Ramos (cell line): ENCODE data around the gene COL18A1.

Experiments
- in situ Hi-C: fragments of 300-500 bp; cut with MboI; formaldehyde crosslinking; loops from one replicate; pipeline ENCODE4 v1.14.3; 2022; ENCODE audit warnings: low sequenced_read_pairs; ENCODE audit not compliant: unreplicated experiment

The COL18A1 gene

DNA sequence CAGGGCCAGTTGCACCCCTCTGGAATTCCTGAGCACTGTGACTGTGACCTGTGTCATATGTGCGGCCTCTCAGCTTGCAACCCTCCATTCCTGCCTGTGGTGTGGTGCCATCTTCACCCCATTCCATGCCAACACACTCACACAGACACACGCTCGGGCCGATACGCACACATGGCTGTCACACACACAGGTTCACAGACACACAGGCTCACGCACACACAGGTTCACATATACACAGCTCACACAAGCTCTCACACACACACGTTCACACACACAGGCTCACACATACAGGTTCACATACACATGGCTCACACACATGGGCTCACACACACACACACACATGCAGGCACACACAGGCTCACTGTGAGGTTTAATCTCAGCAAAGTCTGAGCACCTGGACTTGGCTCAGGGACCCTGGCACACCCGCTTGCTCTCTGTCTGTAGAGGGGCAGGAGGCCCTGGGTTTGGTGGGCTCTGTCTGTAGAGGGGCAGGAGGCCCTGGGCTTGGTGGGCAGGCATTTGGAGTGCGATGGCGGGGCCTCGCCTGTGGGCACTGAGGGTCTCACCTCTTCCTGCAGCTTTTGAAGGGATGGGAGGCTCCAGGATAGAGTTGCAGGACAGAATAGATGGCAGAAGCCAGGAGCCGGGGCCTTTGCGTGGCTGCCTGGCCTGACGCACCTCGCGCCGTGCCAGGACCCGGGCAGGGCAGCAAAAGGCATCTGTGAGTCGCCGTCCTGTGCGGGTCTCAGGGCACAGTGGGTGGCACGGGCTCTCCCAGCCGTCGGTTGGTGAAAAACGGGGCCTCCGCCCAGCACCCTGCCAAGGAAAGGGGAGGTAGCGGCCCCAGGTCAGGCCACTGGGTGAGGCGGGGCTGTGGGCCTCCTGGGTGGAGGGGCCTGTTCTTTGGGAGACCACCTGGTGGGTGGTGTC lies 17.1 kb downstream of the COL18A1 start:
- in situ Hi-C loops: no loop called here

DNA sequence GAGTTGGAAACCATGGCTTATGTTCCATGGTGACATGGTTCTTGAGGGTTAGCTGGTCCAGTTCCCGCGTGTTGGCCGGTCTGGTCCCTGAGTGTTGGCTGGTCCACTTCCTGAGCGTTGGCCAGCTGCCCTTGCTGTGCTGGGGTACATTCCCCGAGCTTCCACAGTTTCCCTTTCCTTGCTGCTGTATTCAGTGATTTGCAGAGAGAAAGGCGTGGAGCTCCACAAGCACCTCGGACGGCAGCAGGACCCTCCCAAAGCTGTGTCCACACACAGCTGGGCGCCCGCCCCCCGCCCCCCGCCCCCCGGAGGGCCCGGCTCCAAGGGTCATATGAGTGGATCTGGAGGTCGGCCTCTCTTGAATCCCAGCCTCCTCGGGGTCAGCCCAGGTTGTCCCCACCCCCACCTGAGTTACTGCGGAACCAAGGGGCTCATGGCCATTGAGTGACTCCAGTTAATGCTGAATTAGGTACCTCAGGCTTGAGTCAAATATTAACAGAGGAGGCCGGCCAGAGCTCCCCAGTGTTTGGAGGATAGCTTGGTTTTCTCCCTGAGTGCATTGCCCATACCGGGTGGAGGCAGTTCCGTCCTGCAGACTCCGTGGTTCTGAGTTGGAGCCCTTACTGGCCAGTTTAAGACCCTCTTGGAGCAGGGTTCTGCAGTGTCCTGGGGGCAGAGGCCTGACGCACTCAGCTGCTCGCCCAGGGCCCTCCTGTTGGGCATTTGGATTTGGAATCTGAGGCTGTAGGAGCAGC lies 18.4 kb downstream of the COL18A1 start:
- in situ Hi-C loops: no loop called here

DNA sequence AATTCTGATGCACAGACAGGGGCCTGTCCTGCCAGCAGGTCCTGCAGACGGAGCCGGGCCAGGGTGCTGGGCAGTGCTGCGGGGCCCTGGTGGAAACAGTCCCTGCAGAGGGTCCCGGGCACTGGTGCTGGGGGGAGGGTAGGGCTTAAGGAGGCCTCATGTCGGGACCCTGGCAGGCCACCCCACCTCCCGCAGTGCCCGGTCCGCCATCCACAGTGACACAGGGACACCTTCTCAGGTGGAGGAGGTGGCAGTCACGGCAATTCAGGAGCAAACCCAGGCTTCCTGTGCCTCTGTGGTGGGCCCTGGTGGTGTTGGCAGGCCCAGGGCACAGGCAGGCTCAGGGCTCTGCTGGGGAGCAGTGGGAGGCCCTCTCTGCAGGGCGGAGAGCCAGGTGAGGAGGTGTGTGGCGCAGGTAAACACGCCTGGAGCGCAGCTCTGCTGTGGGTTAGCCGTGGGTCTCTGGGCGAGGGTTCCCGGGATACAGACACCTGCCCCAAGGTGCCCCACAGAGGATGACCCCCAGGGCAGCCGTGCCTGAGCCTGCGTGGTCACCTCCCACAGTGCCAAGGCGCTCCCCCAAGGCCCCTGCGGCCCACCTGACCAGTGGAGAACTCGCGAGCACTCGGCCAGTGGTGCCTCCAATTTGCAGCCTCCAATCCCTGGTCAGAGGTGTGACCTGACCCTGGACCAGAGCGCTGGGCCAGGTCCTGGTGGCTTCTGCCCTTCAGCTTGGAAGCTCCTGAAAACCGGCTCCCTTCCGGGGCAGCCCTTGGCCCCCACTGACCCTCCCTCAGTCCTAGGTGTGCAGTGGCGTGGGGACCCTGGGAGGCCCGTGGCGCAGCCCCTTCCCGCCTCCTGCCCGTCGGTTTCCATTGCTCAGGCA lies 19.2 kb downstream of the COL18A1 start:
- in situ Hi-C loops: no loop called here

DNA sequence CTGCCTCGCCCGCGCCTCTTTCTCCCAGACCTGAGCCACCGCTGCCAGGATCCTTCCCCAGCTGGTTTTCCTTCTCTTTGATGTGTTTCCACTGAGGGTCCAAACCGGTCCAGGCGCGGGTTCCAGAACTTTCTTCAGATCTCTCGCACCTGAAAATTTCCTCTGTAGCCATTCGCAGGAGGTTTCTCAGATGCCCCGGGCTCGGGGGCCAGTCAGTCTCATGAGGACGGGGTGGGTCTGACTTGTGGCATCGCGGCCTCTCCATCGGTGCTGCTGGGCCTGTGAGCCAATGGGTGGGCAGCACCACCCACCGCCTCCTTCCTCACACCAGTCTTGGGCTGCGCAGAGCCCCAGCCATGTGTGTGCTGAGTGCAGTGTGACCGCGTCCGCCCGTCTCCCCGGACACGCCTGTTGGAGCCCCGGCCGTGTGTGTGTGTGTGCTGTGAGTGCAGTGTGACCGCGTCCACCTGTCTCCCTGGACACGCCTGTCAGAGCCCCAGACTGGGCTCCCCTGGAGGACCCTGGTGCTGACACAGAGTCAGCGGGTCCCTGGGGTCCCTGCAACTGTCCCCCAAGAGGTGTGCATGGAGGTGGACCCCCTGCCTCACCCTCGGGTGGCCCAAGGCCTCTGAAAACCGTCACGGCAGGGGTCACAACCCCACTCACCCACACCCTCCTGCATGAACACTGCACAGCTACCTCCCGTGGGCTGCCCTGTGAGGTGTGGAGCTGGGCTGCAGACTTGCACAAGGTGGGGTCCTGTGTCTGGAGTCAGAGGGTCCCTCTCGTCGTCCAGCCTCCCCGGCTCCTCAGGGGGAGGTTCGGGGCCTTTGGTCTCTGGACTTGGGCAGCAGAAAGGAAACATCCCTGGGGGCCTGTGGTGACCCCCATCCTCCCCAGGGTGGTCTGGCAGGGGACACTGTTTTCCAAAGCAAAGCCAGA lies 20.2 kb downstream of the COL18A1 start:
- in situ Hi-C loops: no loop called here

DNA sequence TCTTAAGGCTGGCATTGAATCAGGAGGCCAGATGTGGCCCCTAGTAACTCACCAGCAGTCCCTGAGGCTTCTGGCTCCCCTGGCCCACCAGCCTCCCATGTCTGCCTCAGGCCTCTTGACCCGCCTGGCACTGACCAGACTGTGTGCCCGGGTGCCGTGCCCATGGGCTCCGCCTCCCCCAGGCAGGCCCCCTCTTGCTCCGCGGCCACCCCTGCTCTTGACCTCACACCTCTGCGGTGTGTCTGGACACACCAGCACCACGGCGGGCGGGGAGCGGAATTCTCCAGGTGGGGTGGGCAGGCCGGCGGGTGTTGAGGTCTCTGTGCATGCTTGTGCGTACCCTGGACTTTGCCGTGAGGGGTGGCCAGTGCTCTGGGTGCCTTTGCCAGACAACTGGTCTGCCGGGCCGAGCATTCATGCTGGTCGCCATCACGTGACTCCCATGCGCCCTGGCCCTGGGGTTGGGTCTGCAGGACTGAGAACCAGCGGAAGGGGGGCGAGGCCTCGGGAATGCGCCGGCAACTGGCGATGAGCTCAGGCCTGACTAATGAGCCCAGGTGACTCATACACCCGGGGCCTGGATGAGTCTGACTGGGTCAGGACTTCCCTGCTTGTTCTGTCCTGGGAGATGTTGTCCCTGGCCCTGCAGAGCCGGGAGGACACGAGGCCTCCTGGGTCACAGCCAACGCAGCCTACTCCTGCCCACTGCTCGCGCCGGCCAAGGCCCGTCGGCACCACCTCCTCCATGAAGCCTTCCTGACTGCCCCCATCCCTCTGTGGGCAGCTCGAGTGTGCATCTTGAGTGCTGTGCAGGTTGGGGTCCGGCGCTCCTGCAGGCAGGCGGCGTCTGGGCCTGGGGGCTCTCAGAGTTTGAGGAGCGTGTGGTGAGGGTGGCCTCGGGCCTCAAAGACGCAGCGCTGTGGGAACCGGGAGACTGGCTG lies 22.6 kb downstream of the COL18A1 start:
- in situ Hi-C loops: no loop called here

DNA sequence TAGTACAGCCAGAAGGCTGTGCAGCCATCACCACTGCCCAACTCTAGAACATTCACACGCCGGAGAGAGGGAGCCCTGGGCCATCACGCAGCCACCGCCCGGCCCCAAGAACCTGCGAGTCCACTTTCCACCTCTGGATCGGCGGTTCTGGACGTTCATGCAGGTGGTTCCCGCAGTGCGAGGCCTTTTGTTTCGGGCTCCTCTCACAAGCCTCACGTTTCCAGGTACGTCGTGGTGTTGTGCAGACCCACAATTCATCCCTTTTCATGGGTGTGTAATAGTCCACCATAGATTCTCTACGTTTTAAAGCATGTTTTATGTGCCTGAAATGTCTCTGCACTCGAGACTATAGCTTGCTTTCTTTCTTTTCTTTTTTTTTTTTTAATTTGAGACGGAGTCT lies 23.6 kb downstream of the COL18A1 start:
- in situ Hi-C loops: no loop called here

DNA sequence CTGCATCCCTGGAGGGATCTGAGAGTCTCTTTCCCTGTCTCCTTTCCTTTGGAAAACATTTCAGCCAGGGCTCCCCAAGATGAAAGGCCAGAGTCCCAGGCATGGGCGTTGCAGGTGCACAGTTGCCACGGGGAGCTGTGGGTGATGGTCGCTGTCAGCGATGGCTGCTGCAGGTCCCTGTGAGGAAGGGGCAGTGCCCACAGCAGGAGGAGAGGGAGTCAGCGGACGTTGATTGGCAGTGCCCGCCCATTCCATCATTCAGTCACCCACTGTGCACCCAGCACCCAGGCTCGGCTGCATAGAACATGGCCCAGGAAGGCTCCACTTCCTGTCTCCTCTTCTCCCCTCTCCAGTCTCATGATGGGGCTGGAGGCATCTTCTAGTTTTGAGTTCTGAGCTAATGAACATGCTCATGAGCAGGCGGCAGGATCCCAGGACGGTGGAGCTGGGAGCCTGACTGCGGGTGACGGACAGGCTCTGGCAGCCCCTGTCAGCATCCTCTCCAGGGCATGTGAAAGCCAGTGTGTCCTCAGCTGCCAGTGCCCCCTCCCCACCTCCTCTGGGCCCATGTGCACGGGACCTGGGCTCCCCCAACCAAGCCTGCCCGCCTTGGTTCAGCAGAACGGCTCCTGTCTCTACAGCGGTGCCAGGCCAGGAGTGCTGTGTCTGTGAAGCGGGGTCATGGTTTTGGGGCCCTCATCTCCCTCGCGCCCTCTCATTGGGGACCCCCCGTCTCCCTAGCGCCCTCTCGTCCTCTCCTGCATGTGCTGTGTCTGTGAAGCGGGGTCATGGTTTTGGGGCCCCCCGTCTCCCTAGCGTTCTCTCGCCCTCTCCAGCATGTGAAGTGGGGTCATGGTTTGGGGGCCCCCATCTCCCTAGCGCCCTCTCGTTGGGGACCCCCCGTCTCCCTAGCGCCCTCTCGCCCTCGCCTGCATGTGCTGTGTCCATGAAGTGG lies 24.5 kb downstream of the COL18A1 start:
- in situ Hi-C loops: no loop called here

DNA sequence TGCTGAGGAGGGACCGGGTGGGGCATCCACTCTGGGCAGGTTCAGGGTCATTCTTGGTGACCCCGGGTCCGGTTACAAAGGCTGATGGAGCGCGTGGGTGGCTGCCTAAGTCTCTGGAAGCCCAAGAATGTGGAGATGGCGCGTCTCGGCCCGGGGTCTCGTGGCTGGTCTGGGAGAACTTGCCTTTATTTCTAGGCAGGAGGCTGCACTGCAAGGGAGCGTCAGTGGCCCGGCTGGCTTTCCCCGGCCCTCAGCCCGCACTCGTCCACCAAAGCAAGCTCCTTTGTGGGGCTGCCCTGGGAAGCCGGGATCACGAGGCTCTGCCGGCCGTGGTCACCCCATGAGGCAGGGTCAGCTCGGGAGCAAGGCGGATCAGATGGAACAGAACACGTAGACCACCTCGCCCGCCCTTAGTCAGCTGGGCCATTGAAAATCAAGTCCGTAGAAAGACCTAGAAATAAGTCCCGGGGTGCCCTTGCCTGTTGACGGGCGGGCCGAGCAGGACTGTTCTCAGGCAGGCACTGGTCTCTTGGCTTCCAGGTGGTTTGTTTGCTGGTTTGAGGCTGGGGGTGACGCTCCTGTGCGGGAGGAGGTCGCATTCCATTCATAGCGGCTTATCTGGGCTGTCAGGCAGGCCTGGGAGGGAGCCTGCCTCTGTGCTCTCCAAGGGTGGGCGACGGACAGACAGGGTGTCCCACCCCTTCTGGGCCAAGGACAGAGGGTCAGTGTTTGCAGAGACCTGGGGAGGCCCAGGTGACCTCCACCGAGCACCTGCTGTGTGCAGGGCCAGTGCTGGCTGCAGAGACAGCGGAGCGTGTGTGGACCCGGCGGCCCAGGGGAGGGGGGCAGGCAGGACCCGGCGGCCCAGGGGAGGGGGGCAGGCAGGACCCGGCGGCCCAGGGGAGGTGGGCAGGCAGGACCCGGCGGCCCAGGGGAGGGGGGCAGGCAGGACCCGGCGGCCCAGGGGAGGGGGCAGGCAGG lies 25.8 kb downstream of the COL18A1 start:
- in situ Hi-C loops: no loop called here

DNA sequence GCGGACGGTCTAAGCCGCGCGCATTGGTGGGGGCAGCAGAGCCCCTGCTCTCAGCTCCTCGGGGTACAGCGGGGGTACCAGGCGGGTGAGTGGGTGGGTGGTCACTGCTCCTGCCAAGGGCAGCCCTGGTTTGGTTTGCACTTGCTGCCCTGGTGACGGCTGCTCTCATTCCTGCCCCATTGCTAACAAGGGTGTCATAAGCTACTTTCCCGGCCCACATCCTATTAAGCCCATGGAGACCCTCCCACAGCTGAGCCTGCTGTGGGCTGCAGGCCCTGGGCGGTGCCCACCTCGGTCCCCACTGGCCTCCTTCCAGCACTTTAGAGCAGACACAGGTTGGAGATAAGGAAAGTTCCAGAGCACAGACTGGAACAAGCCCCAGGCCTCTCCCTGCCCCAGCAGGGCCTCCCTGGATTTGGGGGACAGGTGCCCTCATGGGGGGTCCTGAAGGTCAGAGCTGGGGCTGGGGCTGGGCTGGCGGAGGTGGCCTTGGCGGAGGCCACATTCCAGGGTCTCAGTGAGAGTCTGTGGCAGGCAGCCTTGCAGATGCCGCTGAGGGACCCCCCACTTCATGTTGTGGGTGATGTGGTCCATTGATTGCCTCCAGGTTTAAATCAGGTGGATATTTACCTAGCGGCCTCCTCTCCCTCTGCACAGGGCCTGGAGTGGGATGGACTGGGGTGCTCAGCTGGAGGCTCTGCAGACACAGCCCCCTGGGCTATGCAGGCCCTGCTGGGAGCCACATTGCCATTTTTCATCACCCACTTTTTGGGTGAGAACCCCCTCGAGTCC lies 27.0 kb downstream of the COL18A1 start:
- in situ Hi-C loops: no loop called here

DNA sequence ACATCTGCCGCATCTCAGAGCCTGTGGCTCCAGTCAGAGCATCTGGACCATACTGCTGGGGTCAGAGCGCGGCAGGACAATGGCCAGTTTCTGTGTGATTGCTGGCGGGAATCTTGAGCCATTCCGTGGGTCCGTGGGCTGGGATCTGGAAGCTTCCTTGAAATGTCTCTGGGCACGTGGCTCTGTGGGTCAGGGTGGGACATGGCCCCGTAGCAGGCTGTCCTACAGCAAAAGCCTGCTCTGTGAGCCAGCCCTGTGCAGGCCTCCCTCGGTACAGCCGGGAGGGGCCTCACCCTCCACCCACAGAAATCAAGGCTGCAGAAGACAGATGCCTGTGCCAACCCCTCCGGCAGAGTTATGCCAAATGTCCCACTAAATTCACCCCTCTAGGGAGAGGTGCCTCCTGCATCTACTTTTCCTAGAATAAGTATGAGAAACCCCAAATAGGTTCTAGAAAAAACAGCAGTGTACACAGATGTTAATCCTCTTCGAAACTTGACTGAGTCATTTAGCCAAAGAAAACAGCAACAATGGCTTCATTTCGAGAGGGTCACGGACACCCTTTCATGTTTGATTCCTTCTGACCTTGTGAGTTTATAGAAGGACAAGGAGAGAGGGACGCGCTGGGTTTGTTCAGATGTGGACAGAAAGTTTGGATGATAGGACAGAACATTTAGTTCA lies 27.8 kb downstream of the COL18A1 start:
- in situ Hi-C loops: no loop called here

DNA sequence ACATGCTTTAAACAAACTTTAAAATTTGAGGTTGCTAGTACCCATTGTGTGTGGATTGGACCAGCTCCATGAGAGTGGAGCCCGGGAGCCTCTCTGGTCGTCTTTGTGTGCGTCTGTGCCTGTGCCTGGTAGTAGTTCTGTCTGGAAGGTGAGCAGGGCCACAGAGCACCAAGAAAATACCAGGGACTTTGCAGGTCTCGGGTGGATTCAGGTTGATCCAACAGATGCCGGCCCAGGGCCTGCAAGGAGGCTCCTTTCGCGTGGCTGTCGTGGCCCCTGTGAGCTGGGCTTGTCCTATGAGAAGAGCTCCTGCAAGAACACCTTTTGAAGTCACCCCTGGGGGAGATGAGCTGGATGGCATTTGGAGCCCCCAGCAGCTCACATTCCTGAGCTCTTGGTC lies 28.3 kb downstream of the COL18A1 start:
- in situ Hi-C loops: no loop called here

DNA sequence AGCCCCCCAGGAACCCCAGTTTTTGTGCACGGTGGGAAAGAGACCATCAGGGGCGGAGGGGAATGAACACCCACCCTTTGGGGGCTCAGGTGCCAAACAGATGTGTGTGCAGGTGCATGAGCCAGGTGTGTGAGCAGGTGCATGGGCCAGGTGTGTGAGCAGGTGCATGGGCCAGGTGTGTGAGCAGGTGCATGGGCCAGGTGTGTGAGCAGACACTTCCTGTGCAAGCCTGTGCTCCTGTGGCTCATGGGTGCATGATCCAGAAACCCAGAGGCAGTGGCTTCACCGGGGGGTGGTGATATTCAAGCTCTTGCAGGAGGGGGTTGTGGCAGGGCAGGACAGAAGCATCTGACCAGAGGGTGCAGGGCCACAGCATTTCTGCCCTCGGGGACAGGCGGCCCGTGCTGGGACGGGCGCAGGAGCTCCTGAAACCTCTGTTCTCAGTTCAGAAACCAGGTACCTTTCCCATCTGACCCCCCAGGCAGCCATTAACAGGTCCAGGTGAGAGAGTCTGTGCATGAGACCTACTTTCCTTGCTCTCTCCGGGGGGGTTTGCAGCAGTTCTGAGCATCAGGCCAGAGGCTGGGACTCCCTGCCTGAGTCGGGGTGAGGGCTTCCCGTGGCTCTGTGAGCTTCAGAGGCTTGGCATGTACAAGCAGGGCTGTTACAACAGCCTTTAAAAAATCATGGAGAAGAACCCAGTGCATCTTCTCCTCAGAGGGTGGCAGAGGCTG lies 29.1 kb downstream of the COL18A1 start:
- in situ Hi-C loops: no loop called here

DNA sequence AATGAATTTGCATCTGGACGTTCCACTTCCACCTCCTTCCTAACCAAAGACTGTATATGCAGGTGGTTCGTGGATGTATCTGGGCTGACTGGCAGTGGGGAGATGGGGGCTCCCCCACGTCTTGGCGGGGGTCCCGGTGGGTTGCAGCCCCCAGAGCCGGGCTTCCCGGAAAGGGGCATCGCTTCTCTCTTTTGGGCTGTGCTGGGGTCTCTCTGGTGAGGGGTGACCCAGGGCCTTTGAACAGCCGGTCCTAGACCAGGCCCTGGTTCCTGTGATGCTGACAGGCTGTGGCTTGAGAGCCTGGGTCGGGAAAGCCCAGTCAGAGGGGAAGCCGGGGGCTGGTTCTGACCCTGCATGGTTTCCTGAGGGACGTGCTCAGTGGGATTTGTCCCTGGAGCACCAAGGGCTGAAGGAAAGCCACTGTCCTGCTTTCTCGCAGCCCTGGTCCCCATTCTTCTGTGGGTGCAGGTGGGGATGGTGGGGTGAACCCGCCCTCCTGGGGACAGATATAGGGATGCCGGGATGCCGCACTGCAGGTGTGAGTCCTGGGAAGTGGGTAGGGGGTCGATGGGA lies 29.8 kb downstream of the COL18A1 start:
- in situ Hi-C loops: no loop called here
